Measurements from ENCODE around the gene BRSK2.

BRSK2 gene

DNA sequence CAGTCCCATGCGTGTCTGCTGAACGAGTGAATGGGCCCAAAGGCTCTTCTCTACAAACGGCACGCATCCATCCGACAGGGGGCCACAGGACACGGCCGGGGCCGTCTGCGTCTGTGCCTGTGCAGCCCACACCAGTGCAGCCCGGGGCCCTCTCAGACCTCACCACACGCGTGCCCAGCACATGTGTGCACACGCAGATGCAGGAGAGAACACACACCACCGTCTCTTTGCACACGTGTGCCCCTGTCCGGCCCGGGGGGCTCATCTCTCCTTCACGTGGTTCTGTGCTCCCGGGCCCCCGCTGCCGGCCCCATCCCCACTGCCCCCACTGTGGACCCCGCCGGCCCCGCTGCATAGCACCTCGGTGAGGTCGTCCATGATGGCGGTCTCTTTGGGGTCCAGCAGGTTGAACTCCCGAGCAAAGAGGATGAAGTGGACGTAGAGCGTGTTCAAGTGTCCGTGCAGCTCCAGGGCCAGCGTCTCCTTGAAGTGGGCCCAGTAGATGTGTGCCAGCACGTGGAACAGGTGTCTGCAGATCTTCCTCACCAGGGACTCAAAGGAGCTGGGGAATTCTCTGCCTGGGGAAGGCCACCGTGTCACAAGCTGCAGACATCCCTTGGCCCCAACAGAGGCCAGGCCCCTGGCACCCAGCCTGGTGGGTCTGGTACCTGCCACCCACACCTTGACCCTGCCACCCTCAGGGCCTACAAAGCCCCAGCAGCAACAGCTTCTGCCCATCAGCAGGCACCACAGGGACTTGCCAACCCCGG is 80.4 kb downstream of the BRSK2 start:
- H3K9me3 ChIP-seq (ENCODE audit: control insufficient read depth, low read length): no peaks in the 10 kb centered on the region
- peaks cover 37% of the 10 kb centered on the region for H3K36me3 ChIP-seq (ENCODE audit: control insufficient read depth, insufficient read depth, low read length, severe bottlenecking)
- no peaks in the 10 kb centered on the region for H3K4me1 ChIP-seq (ENCODE audit: control insufficient read depth, insufficient read depth, low read length)
- H3K4me3 ChIP-seq (ENCODE audit: low read length): no peak overlapping the region
- no peak overlapping the region for H3K9ac ChIP-seq (ENCODE audit: low read length)
- DNase-seq (ENCODE audit: low read depth): no peak
- H3K27me3 ChIP-seq (replicated peaks; ENCODE audit: control insufficient read depth, insufficient read depth, low read length): no peaks in the 10 kb centered on the region

DNA sequence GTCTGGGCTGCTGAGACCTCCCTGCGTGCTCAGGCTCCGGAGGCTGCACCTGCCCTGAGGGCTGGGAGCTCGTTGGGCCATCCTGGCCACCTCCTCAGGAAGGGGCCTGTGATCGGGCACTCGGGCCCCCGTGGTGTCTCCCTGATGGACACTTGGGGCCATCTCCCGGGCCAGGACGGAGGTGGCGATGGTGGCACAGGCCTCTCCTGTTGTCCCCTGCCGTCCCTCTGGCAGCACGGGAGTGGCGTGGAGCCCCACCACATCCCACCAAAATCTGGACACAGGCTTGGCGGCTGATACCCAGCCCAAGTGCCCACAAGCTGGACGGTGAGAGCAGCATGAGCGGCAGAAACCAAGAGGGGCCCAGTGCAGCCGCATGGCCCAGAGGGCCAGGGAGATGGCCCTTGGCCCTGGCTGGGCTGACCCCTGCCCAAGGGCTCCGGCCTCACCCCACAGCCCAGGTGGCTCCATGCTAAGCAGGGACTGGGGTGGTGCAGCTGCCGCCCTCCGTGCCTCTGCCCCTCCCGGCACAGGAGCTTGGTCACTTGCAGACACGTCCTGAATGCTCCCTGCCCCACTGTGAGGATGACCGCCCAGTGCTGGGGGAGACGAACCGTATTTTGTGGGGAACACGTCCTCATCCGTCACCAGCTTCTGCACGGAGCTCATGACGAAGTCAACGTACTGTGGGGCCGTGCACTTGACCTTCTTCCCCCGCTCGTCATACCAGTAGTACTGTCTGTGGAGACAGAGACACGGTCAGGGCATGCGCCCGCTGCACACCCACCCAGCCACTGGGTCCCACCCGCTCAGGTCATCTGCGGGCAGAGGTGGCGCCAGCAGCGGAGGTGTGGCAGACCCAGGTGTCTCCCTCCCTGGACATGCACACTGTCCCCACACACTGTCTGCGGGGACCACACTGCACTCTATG is 81.2 kb downstream of the BRSK2 start:
- DNase-seq (ENCODE audit: low read depth): no peak

DNA sequence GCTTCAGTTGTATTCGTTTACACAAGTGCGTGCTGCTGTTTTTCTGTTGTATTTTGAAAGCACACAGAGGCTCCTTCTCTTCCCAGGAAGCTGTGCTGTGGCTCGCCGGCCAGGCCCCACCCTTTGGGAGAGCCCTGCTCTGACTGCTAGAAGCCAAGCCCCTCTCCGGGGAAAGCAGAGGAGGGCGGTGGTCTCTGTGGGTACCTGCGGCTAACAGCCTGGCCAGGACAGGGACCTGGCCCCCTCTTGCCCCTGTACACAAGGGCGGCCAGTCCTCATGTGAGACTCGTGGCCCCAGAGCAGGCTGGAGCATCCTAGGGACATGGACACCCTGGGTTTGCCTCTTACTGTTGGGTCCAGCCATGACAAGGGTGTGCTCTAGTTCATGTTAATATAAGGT is 82.0 kb downstream of the BRSK2 start:
- no peaks in the 10 kb centered on the region for H3K9me3 ChIP-seq (ENCODE audit: control insufficient read depth, low read length)
- H3K27me3 ChIP-seq (replicated peaks; ENCODE audit: control insufficient read depth, insufficient read depth, low read length): no peaks in the 10 kb centered on the region
- no peak for DNase-seq (ENCODE audit: low read depth)
- peaks cover 53% of the 10 kb centered on the region for H3K36me3 ChIP-seq (ENCODE audit: control insufficient read depth, insufficient read depth, low read length, severe bottlenecking)
- no peaks in the 10 kb centered on the region for H3K4me1 ChIP-seq (ENCODE audit: control insufficient read depth, insufficient read depth, low read length)
- H3K4me3 ChIP-seq (ENCODE audit: low read length): no peak overlapping the region
- H3K9ac ChIP-seq (ENCODE audit: low read length): no peak overlapping the region

More for the DNA sequence above, 81.2 kb downstream of the BRSK2 start:
- Histone ChIP-seq H3K27me3 (replicated peaks; ENCODE audit: control insufficient read depth, insufficient read depth, low read length) (no peaks in the 10 kb centered on the region), H3K9ac (ENCODE audit: low read length) (no peak overlapping the region), H3K4me1 (ENCODE audit: control insufficient read depth, insufficient read depth, low read length) (no peaks in the 10 kb centered on the region), H3K9me3 (ENCODE audit: control insufficient read depth, low read length) (no peaks in the 10 kb centered on the region), H3K4me3 (ENCODE audit: low read length) (no peak overlapping the region), H3K36me3 (ENCODE audit: control insufficient read depth, insufficient read depth, low read length, severe bottlenecking) (peaks cover 45% of the 10 kb centered on the region)

DNA sequence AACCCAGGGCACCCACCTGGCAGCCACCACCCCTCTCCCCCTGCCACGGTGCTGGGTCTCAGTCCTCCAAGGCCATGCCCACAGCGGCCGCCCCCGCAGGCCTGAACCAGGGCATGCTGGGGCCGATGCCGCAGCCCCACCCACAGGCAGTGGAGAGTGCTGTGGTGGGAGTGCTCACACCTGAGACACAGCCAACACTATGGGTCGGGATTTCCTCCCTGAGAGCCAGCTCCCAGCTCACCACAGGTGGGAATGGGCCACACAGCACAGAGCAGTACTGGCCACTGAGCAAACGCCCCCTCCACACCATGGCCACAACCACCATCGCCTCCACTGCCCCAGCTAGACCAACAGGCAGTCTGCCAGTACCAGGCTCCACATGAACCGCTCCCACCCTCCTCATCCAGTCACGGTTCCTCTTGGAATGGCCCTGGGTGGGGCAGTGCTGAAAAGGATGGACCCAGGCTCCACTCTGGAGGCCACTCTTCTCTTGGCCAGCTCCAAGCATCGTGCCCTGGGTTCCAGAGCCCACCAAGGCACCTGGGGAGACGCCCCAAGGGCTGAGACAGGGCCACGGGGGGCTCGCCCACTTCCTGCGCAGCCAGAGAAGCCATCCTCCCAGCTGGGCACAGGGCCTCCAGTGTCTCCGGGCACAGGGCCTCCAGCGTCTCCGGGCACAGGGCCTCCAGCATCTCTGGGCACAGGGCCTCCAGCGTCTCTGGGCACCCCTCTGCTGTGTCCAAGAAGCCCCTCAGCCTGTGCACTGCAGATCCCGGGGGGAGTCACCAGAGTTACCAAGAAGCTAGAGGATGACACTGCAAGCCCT is 82.7 kb downstream of the BRSK2 start:
- no peaks in the 10 kb centered on the region for H3K27me3 ChIP-seq (replicated peaks; ENCODE audit: control insufficient read depth, insufficient read depth, low read length)
- no peak for DNase-seq (ENCODE audit: low read depth)

DNA sequence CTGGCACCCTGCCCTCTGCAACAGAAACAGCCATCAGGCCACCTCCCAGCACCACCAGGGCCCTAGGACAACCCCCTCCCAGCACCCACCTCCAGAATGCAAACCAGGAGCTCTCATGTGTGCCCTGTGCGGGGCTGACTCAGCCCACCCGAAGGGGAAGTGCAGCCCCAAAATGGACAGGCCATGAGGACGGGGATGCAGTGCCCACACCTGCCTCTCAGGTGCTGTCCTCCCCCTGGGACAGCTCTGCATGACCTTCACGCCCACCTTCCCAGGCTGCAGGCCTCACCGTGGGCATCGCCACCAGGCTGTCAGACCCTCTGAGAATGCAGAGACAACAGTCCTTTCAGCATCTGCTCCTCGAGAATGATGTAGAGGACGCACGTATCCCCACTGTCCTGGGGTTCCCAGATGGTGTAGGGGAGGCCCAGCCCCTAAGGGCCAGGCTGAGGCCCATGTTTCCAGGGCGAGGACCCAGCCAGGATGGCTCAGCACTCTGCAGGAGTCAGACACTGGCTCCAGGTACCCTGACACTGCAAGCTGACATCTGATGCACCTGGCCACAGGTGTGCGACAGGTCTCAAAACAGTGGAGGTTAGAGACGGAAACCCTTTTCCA is 83.4 kb downstream of the BRSK2 start:
- Histone ChIP-seq H3K36me3 (ENCODE audit: control insufficient read depth, insufficient read depth, low read length, severe bottlenecking) (peaks cover 65% of the 10 kb centered on the region), H3K9me3 (ENCODE audit: control insufficient read depth, low read length) (no peaks in the 10 kb centered on the region), H3K9ac (ENCODE audit: low read length) (no peak overlapping the region), H3K27me3 (replicated peaks; ENCODE audit: control insufficient read depth, insufficient read depth, low read length) (no peaks in the 10 kb centered on the region), H3K4me3 (ENCODE audit: low read length) (no peak overlapping the region), H3K4me1 (ENCODE audit: control insufficient read depth, insufficient read depth, low read length) (no peaks in the 10 kb centered on the region)
- no peak for DNase-seq (ENCODE audit: low read depth)

More for the DNA sequence above, 82.7 kb downstream of the BRSK2 start:
- H3K36me3 ChIP-seq (ENCODE audit: control insufficient read depth, insufficient read depth, low read length, severe bottlenecking): peaks cover 59% of the 10 kb centered on the region
- no peak overlapping the region for H3K9ac ChIP-seq (ENCODE audit: low read length)
- no peak overlapping the region for H3K4me3 ChIP-seq (ENCODE audit: low read length)
- H3K4me1 ChIP-seq (ENCODE audit: control insufficient read depth, insufficient read depth, low read length): no peaks in the 10 kb centered on the region
- H3K9me3 ChIP-seq (ENCODE audit: control insufficient read depth, low read length): no peaks in the 10 kb centered on the region

DNA sequence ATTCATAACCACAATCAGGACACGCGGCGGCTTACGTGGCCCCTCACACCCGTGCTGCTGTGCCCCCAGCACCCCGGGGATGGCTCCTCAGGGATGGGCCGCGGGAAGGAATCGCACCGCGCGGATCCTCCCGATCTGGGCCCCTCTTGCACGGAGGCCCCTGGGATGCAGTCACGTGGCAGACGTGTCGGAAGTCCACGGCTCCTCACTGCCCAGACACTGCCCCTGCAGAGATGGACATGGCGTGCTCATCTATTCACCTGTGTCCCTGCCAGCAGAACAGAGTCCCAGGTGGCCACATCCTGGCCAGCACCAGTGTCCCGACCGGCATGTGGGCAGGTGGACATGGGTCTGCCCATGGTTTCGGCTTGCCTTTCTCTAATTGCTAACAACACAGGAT is 84.1 kb downstream of the BRSK2 start:
- DNase-seq (ENCODE audit: low read depth): no peak
- H3K4me1 ChIP-seq (ENCODE audit: control insufficient read depth, insufficient read depth, low read length): no peaks in the 10 kb centered on the region
- H3K9ac ChIP-seq (ENCODE audit: low read length): no peak overlapping the region
- H3K27me3 ChIP-seq (replicated peaks; ENCODE audit: control insufficient read depth, insufficient read depth, low read length): no peaks in the 10 kb centered on the region
- H3K9me3 ChIP-seq (ENCODE audit: control insufficient read depth, low read length): no peaks in the 10 kb centered on the region
- no peak overlapping the region for H3K4me3 ChIP-seq (ENCODE audit: low read length)
- peaks cover 71% of the 10 kb centered on the region for H3K36me3 ChIP-seq (ENCODE audit: control insufficient read depth, insufficient read depth, low read length, severe bottlenecking)

DNA sequence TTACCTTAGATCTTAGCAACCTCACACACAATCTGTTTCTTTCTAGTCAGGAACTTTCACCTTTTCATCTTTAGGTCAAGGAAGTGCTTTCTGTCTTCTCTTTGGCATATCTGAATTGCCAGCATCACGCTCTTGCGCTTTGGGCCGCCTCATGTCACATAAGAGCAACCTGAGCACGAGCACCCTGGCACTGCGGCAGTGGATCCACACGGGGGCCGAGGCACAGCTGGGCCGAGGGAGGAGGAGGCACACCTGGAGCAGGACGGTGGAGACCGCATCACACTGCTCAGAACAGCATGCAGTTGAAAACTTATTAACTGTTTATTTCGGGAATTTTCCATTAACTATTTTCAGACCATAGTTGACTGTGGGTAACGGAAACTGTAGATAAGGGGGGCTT is 86.1 kb downstream of the BRSK2 start:
- peaks cover 72% of the 10 kb centered on the region for H3K36me3 ChIP-seq (ENCODE audit: control insufficient read depth, insufficient read depth, low read length, severe bottlenecking)
- no peak overlapping the region for H3K4me3 ChIP-seq (ENCODE audit: low read length)
- no peak overlapping the region for H3K9ac ChIP-seq (ENCODE audit: low read length)
- H3K4me1 ChIP-seq (ENCODE audit: control insufficient read depth, insufficient read depth, low read length): no peaks in the 10 kb centered on the region
- H3K27me3 ChIP-seq (replicated peaks; ENCODE audit: control insufficient read depth, insufficient read depth, low read length): no peaks in the 10 kb centered on the region
- DNase-seq (ENCODE audit: low read depth): no peak
- no peaks in the 10 kb centered on the region for H3K9me3 ChIP-seq (ENCODE audit: control insufficient read depth, low read length)

DNA sequence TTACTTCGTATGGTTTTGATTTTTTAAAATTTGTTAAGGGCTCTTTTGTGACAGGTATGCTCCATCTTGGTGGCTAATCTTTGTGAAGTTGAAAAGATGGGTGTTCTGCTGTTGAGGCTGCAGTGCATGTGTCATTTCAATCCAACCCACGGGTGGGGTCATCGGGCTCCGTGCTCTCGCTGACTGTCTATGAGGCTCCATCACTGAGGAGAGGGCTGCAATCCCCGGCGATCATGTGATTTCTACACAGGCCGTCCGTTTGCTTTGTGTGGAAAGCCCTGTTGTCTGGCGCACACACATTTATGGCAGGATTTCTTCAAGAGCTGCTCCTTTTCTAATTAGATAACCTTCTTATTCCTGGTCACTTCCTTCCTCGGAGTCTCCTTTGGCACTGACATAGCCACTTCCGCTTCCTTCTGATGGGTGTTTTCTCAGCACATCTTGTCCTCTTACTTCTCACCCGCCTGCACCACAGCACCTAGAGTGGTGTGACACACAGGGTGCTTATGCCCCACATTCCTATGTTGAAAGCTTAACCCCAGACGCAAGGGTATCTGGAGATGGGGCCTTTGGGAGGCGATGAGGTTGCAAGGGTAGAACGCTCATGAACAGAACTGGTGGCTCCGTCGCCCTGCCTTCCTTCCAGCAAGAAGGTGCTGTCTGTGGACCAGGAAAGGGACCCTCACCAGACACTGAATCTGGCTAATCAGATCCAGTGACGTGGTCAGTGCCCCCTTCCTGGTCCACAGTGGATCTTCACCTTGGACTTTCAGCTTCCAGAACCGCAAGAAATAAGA is 87.4 kb downstream of the BRSK2 start:
- Histone ChIP-seq H3K4me3 (ENCODE audit: low read length) (no peak overlapping the region), H3K27me3 (replicated peaks; ENCODE audit: control insufficient read depth, insufficient read depth, low read length) (no peaks in the 10 kb centered on the region), H3K9ac (ENCODE audit: low read length) (no peak overlapping the region), H3K9me3 (ENCODE audit: control insufficient read depth, low read length) (no peaks in the 10 kb centered on the region), H3K4me1 (ENCODE audit: control insufficient read depth, insufficient read depth, low read length) (no peaks in the 10 kb centered on the region), H3K36me3 (ENCODE audit: control insufficient read depth, insufficient read depth, low read length, severe bottlenecking) (peaks cover 67% of the 10 kb centered on the region)
- DNase-seq (ENCODE audit: low read depth): no peak

DNA sequence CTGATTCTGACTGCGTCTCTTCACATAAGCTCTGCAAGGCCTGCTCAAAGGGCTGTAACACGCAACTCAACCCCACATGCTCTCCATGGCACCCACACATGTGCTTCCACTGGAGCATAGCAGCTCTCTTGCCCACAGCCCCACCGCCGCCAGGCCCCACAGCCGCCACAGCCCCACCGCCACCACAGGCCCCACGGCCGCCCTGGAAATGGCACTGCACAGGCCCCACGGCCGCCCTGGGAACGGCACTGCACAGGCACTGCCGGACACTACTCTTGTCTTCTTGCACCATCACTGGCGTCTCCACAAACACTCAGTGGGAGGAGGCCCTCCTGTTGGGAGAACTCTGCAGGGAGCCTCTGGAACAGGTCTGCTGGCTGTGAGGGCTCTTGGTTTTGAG is 88.3 kb downstream of the BRSK2 start:
- H3K27me3 ChIP-seq (replicated peaks; ENCODE audit: control insufficient read depth, insufficient read depth, low read length): no peaks in the 10 kb centered on the region
- no peak for DNase-seq (ENCODE audit: low read depth)
- H3K4me3 ChIP-seq (ENCODE audit: low read length): no peak overlapping the region
- no peaks in the 10 kb centered on the region for H3K4me1 ChIP-seq (ENCODE audit: control insufficient read depth, insufficient read depth, low read length)
- no peaks in the 10 kb centered on the region for H3K9me3 ChIP-seq (ENCODE audit: control insufficient read depth, low read length)
- no peak overlapping the region for H3K9ac ChIP-seq (ENCODE audit: low read length)
- peaks cover 64% of the 10 kb centered on the region for H3K36me3 ChIP-seq (ENCODE audit: control insufficient read depth, insufficient read depth, low read length, severe bottlenecking)

DNA sequence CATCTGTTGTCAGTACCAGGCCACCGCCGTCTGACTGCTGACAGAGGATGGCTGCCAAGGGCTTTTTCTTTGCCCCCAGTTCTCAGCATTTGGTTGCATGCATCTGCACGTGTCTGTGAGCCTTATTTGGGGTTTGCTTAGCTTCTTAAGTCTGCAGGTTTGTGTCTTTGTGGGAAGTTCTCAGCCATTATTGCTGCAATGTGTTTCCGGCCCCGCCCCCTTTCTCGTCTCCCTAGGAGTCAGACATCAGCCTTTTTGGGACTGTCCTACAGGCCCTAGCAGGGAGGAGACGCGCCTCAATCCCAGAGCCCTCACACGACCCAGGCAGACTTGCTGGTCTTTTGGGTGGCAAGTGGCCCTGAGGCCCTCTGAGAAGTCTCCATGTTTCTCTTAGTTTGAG is 88.8 kb downstream of the BRSK2 start:
- DNase-seq (ENCODE audit: low read depth): no peak
- Histone ChIP-seq H3K9ac (ENCODE audit: low read length) (no peak overlapping the region), H3K9me3 (ENCODE audit: control insufficient read depth, low read length) (no peaks in the 10 kb centered on the region), H3K4me1 (ENCODE audit: control insufficient read depth, insufficient read depth, low read length) (no peaks in the 10 kb centered on the region), H3K4me3 (ENCODE audit: low read length) (no peak overlapping the region), H3K27me3 (replicated peaks; ENCODE audit: control insufficient read depth, insufficient read depth, low read length) (no peaks in the 10 kb centered on the region), H3K36me3 (ENCODE audit: control insufficient read depth, insufficient read depth, low read length, severe bottlenecking) (peaks cover 59% of the 10 kb centered on the region)
